GM11168 (cell line): ENCODE measurements around the gene NUSAP1.
"Not testable (repeated sequence)": the region's sequence is repeated elsewhere in the genome, so short reads cannot be mapped to it uniquely, and the experiment has no call there.

Source experiments
- in situ Hi-C: fragments of 300-500 bp; cut with MboI; formaldehyde crosslinking; loops from one replicate; pipeline ENCODE4 v1.12.0; 2022; ENCODE audit warnings: low sequenced_read_pairs; ENCODE audit not compliant: unreplicated experiment

NUSAP1 gene

GRCh38 chr15:41332194-41333025, at the start of gene NUSAP1, which contains the start of gene OIP5:
Gene NUSAP1 (plus strand): TSS chr15:41332881. CDS start chr15:41332958, 77 bp downstream.
Gene OIP5 (minus strand): TSS chr15:41332591. CDS start chr15:41332561, 30 bp downstream.
- in situ Hi-C loops, result no loop called here

- in situ Hi-C loops, result not testable (repeated sequence)
Observed at GRCh38 chr15:41282980-41283652, 49.6 kb upstream of the NUSAP1 start.

GRCh38 chr15:41283653-41284426, 48.8 kb upstream of the NUSAP1 start:
- in situ Hi-C loops, result no loop called here

- in situ Hi-C loops, result no loop called here
Observed at GRCh38 chr15:41284427-41285177, 48.1 kb upstream of the NUSAP1 start.

- in situ Hi-C loops, result no loop called here
Observed at GRCh38 chr15:41285285-41285684, 47.4 kb upstream of the NUSAP1 start.

- in situ Hi-C loops, result no loop called here
Observed at GRCh38 chr15:41286665-41287333, 45.9 kb upstream of the NUSAP1 start.

GRCh38 chr15:41288464-41288863, 44.2 kb upstream of the NUSAP1 start:
- in situ Hi-C loops, result no loop called here

GRCh38 chr15:41289953-41290352, 42.7 kb upstream of the NUSAP1 start:
- in situ Hi-C loops, result no loop called here

- in situ Hi-C loops, result no loop called here
Observed at GRCh38 chr15:41291065-41291631, 41.5 kb upstream of the NUSAP1 start.

GRCh38 chr15:41292521-41292920, 40.2 kb upstream of the NUSAP1 start:
- in situ Hi-C loops, result no loop called here

GRCh38 chr15:41301139-41301538, 31.5 kb upstream of the NUSAP1 start:
- in situ Hi-C loops, result not testable (repeated sequence)

GRCh38 chr15:41301587-41301986, 31.1 kb upstream of the NUSAP1 start:
- in situ Hi-C loops, result no loop called here

- in situ Hi-C loops, result no loop called here
Observed at GRCh38 chr15:41304149-41304770, 28.4 kb upstream of the NUSAP1 start.

GRCh38 chr15:41307679-41308078, 25.0 kb upstream of the NUSAP1 start:
- in situ Hi-C loops, result no loop called here

- in situ Hi-C loops, result no loop called here
Observed at GRCh38 chr15:41309226-41309905, 23.3 kb upstream of the NUSAP1 start.

- in situ Hi-C loops, result not testable (repeated sequence)
Observed at GRCh38 chr15:41320805-41321330, 11.8 kb upstream of the NUSAP1 start.

- in situ Hi-C loops, result no loop called here
Observed at GRCh38 chr15:41323611-41324010, 9.1 kb upstream of the NUSAP1 start.

- in situ Hi-C loops, result no loop called here
Observed at GRCh38 chr15:41331281-41331680, 1.4 kb upstream of the NUSAP1 start.
